Vagina (tissue), 2 donors: ENCODE data around the gene CFDP1.
"Not testable (repeated sequence)": the region's sequence is repeated elsewhere in the genome, so short reads cannot be mapped to it uniquely, and the experiment has no call there.

ENCODE experiments used
- CTCF ChIP-seq, 3 experiments: fragments of 450-650 bp in 2 of 3; fragments of 200-600 bp in 1 of 3; sonication (generic) in 1 of 3; IDR thresholded peaks; one replicate each; pipeline ENCODE4 v1.5.1; 2017 to 2019; ENCODE audit warnings: antibody characterized with exemption in 3 of 3, mild to moderate bottlenecking in 2 of 3, moderate library complexity in 2 of 3
- POLR2A ChIP-seq, 2 donors: fragments of 450-650 bp; IDR thresholded peaks; one replicate each; pipeline ENCODE4 v1.6.1; 2017; ENCODE audit warnings: antibody characterized with exemption in 2 of 2, mild to moderate bottlenecking in 2 of 2, moderate library complexity in 2 of 2
- POLR2AphosphoS5 ChIP-seq, 2 donors: sonication (generic); formaldehyde crosslinking; IDR thresholded peaks; one replicate each; pipeline ENCODE4 v1.9.0; 2017; ENCODE audit warnings: antibody characterized with exemption in 2 of 2, mild to moderate bottlenecking in 2 of 2, low read depth in 1 of 2; ENCODE audit not compliant: insufficient read depth in 1 of 2

DNA sequence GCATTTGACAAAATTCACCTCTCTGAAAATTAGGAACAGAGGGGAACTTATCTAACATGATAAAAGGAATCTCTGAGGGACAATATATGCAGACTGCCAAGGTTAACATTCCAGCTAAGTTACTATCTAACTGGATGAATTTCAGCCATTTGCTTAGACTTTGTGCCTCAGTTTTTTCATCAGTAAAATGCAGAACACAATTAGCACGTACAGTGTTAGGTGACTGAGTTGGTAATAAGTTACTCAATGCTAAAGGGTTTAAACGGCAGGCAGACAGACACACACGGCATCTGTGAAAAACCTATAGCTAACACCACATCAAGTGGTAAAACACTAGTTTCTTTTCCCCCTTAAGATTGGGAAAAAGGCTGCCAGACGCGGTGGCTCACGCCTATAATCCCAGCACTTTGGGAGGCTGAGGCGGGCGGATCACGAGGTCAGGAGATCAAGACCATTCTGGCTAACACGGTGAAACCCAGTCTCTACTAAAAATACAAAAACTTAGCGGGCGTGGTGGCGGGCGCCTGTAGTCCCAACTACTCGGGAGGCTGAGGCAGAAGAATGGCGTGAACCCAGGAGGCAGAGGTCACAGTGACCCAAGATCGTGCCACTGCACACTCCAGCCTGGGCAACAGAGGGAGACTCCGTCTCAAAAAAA is 9.1 kb downstream of the CFDP1 start:
- not testable (repeated sequence) for TF ChIP-seq CTCF (IDR thresholded peaks at IDR 0.05); POLR2AphosphoS5 (IDR thresholded peaks at IDR 0.05; ENCODE audit: insufficient read depth in 1 of 2, low read depth in 1 of 2); POLR2A (IDR thresholded peaks at IDR 0.05)
